ENCODE measurements around the gene DIS3L2.
"Not testable (repeated sequence)": the region's sequence is repeated elsewhere in the genome, so short reads cannot be mapped to it uniquely, and the experiment has no call there.

Gene DIS3L2

GRCh38 chr2:232336981-232337720, 375.6 kb downstream of the DIS3L2 start:
- DNase-seq, result no peak

GRCh38 chr2:232338094-232338758, 376.7 kb downstream of the DIS3L2 start:
- not testable (repeated sequence) for DNase-seq

GRCh38 chr2:232338759-232339106, 377.2 kb downstream of the DIS3L2 start:
- DNase-seq, result no peak

- no peak for DNase-seq
These were observed 377.9 kb downstream of the DIS3L2 start for GRCh38 chr2:232339121-232340081.

- DNase-seq, result no peak
These were observed 378.8 kb downstream of the DIS3L2 start for GRCh38 chr2:232340171-232340935.

GRCh38 chr2:232341061-232341738, 379.7 kb downstream of the DIS3L2 start:
- DNase-seq, result no peak

GRCh38 chr2:232341739-232342126, 380.2 kb downstream of the DIS3L2 start:
- no peak for DNase-seq

DNA sequence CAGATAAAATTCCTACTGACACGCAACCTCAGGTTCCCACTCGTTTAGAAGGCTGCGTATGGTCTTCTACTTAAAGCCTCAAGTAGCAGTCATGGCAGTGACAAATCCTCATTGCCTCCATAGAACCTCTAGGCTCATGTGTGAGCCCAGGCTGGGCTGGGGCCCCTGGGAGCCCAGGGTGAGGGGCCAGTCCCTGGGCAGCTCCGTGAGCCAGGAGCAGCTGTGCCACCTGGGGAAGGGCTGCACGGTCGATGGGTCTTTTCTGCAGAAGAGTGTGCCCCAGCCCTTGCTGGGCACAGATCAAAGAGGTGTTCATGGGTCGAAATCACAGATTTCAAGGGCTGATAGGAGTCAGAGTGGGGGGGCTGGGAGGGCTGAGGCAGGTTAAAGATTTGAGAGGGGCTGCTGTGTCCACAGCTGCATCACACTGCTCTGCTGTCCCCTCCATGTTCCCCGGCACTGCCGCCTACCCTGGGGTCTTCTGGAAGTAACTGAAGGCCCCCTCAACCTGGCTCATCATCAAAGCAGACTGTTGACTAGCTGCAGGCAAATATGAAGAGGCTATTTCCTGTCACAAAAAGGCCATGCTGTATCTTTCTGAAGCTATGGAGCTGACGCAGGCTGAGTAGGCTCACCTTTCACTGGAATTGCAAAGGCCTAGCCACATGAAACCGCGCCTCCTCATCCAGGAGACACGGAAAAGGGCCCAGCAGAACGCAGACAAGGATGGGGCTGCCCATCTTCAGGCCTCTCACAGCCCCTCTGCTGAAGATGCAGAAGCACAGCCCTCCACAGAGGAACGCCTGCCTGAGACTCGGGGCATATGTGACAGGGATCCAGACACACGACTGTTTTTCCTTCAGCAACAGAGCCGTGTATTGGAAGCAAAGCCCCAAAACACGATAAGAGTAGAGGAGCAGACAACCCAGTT, 381.4 kb downstream of the DIS3L2 start:
- no peak for DNase-seq

DNA sequence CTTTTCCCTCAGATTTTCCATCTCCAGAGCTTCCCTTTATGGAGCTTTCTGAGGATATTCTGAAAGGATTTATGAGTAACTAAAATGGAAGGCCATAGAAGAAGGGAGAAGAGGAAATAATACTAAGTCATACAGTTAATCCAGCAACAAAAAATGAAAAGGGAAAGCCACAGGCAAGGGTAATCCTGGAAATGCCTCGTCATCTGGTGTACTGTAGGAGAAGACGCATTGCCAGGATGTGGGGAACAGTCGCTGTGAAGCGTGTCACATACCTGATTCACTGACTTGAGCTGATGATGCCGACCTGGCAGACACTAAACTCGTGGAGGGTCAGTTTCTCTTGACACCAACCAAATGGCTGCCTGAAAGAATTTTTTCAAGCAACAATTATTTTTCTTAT, 382.3 kb downstream of the DIS3L2 start:
- DNase-seq, result no peak

DNA sequence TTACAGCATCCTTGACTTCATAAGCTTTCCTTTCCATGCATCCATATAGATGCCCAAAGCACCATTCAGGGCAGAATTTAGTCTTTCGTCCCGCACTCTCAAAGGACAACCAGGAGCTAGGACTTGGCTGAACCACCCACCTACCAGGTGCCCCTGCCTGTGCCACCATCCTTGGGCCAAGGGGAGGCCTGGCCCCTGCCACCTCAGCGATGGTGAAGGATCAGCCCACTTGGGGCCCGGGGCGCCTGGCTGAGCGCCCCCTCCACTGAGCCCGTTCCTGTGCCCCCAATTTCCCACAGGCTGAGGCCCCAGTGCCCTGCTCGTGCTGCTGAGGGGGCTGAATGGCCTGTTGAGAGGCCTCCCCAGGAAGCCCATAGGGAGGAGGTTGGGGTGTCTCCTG, 383.7 kb downstream of the DIS3L2 start:
- DNase-seq, result no peak

GRCh38 chr2:232347369-232347768, 385.9 kb downstream of the DIS3L2 start:
- DNase-seq, result no peak

GRCh38 chr2:232348936-232349335, 387.4 kb downstream of the DIS3L2 start:
- DNase-seq, result no peak

GRCh38 chr2:232349546-232349945, 388.0 kb downstream of the DIS3L2 start:
- no peak for DNase-seq

DNA sequence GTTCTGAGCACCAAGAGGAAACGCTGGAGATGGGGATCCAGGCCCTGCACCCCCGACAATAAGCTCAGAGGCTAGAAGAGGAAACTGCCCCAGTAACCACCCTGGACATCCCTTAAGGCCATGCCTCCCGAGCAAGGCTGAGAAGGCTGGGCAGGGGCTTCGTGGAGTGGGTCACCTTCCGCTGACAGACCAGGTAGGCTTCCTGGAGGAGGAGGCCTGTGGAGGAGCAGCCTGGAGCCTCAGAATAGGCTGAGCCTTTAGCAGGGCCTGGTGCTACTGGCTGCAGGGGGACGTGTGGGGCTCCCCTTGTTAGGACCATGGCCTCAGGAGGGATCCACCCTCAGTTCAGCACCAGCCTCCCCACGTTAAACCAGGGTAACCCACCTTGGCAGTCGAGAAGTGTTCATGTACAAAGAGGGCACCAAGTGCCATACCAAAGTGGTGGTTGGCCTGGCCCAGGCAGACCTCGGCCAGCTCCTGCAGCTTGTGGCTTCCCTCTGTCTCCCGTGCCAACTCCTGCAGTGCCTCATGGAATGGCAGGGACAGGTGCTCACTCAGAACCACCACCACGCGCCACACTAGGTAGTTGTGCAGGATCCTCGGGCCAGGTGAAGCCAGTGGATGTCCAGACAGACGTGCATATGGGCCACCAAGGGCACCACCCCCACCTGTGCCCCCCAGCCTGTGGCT, 388.6 kb downstream of the DIS3L2 start:
- DNase-seq, result no peak

- no peak for DNase-seq
These were observed 389.5 kb downstream of the DIS3L2 start for GRCh38 chr2:232350804-232351685.

- DNase-seq, result no peak
These were observed 390.4 kb downstream of the DIS3L2 start for GRCh38 chr2:232351686-232352510.

- no peak for DNase-seq
These were observed 391.1 kb downstream of the DIS3L2 start for GRCh38 chr2:232352511-232353091.

- DNase-seq, result no peak
These were observed 391.6 kb downstream of the DIS3L2 start for GRCh38 chr2:232353096-232353495.

All from stimulated activated CD8-positive, alpha-beta memory T cell treated with anti-CD3 and anti-CD28 coated beads, Interleukin-4, amount 100 ng/mL, for 48 hours (primary cell).